Tibial artery (tissue), 4 donors: ENCODE measurements around the gene GOLM1.

ENCODE experiments used
- DNase-seq, 2 donors: peaks; one replicate each; pipeline ENCODE4 v3.0.0-alpha.2; 2019
- H3K27ac ChIP-seq, 2 donors: fragments of 200-600 bp; sonication (generic) in 1 of 2; 1 replicate in 1 of 2; 2 replicates in 1 of 2; pipeline ENCODE4 v1.5.1; 2018 to 2019; ENCODE audit warnings: mild to moderate bottlenecking in 1 of 2
- H3K27me3 ChIP-seq, 2 donors: fragments of 200-600 bp; sonication (generic) in 1 of 2; one replicate each; pipeline versions ENCODE4 v1.5.1 to v1.6.0; 2016 to 2019
- H3K36me3 ChIP-seq, 3 donors: fragments of 200-600 bp; sonication (generic) in 2 of 3; one replicate each; pipeline ENCODE4 v1.5.1; 2016 to 2019; ENCODE audit warnings: mild to moderate bottlenecking in 2 of 3
- H3K4me1 ChIP-seq, 4 donors: fragments of 200-600 bp; sonication (generic) in 2 of 4; 1 replicate in 3 of 4; 2 replicates in 1 of 4; pipeline ENCODE4 v1.5.1; 2016 to 2019
- H3K4me3 ChIP-seq, 2 donors: fragments of 200-600 bp; sonication (generic) in 1 of 2; 1 replicate in 1 of 2; 2 replicates in 1 of 2; pipeline ENCODE4 v1.5.1; 2018 to 2019; ENCODE audit warnings: mild to moderate bottlenecking in 2 of 2
- H3K9me3 ChIP-seq, 3 donors: fragments of 200-600 bp; sonication (generic) in 1 of 3; one replicate each; pipeline ENCODE4 v1.5.1; 2016 to 2019
- intact Hi-C: fragments of 100-400 bp; cut with DNase I; formaldehyde crosslinking; loops from one replicate; pipeline ENCODE4 v1.15.0; 2023; ENCODE audit warnings: low total_unique reads
- TF ChIP-seq, protein P1 (sequence below), 2 experiments: fragments of 200-600 bp in 1 of 2; fragments of 450-650 bp in 1 of 2; IDR thresholded peaks; one replicate each; pipeline ENCODE4 v1.5.1; 2017 to 2019; ENCODE audit warnings: antibody characterized with exemption in 2 of 2, mild to moderate bottlenecking in 1 of 2, moderate library complexity in 1 of 2

GOLM1 gene

DNA sequence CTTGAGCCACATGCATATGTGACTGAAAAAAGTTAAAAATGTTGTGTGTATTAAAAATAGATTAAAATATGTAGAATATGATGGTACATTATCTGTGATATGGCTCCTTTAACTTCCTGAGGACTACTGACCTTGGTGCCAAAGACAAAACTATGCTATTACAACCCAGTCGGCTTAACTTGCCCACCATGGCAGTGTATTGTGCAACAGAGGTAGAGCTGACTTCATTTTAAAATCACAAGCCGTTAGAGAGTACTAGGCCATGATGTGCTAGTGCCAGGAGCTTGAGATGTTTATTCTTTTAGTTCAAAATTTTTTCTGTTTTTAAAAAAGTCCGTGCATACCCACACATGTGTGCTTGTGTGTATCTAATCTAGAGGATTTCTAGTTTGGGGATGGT is 112.1 kb downstream of the GOLM1 start:
- Histone ChIP-seq H3K36me3 (peaks cover 13 to 29% (median 14%) of the 10 kb centered on the region in 3 donors), H3K27ac (no peak overlapping the region), H3K4me3 (no peak overlapping the region), H3K9me3 (no peaks in the 10 kb centered on the region), H3K4me1 (no peaks in the 10 kb centered on the region), H3K27me3 (no peaks in the 10 kb centered on the region)
- intact Hi-C loops: no loop called here
- TF ChIP-seq, protein P1, sequence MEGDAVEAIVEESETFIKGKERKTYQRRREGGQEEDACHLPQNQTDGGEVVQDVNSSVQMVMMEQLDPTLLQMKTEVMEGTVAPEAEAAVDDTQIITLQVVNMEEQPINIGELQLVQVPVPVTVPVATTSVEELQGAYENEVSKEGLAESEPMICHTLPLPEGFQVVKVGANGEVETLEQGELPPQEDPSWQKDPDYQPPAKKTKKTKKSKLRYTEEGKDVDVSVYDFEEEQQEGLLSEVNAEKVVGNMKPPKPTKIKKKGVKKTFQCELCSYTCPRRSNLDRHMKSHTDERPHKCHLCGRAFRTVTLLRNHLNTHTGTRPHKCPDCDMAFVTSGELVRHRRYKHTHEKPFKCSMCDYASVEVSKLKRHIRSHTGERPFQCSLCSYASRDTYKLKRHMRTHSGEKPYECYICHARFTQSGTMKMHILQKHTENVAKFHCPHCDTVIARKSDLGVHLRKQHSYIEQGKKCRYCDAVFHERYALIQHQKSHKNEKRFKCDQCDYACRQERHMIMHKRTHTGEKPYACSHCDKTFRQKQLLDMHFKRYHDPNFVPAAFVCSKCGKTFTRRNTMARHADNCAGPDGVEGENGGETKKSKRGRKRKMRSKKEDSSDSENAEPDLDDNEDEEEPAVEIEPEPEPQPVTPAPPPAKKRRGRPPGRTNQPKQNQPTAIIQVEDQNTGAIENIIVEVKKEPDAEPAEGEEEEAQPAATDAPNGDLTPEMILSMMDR (IDR thresholded peaks at IDR 0.05): no peak
- no peak for DNase-seq

DNA sequence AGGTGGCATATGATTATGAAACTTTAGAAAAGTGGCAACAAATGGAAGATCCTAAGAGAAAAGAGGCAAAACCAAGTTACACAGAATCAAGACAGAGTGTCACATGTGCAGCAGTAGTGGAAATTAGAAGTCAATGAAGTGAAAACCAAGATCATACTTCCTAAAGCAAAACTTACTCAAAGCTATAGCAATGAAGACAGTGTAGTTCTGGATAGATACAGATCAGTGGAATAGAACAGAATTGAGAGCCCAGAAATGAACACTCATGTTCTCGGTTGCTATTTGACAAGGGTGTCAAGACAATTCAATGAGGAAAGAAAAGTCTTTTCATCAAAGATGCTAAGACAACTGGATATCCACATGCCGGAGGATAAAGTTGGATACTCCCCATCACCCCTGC is 114.9 kb downstream of the GOLM1 start:
- Histone ChIP-seq H3K36me3 (peaks cover 25 to 39% (median 25%) of the 10 kb centered on the region in 3 donors), H3K4me3 (no peak overlapping the region), H3K9me3 (no peaks in the 10 kb centered on the region), H3K27ac (no peak overlapping the region), H3K4me1 (no peaks in the 10 kb centered on the region), H3K27me3 (no peaks in the 10 kb centered on the region)
- TF ChIP-seq, protein P1 (IDR thresholded peaks at IDR 0.05): no peak
- DNase-seq: no peak
- intact Hi-C loops: no loop called here

DNA sequence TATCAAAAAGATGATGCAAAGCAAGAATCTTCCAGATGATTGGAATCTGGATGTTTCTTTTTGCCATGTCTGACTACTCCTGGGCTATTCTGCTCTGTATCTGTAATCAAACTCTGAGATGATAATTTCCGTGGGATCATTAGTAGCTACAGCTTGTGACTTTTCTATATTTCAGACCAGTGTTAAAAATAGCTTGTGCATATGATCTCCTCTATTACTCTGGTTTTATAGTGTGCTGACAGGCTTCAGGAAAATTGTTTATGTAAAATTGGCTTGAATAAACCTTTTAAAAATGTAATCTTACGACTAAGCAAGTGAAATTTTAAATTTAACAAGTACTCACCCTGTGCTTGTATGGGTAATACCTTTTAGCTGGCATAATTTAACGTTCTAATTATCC is 118.0 kb downstream of the GOLM1 start:
- no peak for DNase-seq
- no peaks in the 10 kb centered on the region for H3K9me3 ChIP-seq
- TF ChIP-seq, protein P1 (IDR thresholded peaks at IDR 0.05): no peak
- peaks cover 35 to 58% (median 43%) of the 10 kb centered on the region in 3 donors for H3K36me3 ChIP-seq
- H3K4me1 ChIP-seq: no peaks in the 10 kb centered on the region
- no peak overlapping the region for H3K4me3 ChIP-seq
- H3K27ac ChIP-seq: no peak overlapping the region
- intact Hi-C loops: no loop called here
- no peaks in the 10 kb centered on the region for H3K27me3 ChIP-seq

DNA sequence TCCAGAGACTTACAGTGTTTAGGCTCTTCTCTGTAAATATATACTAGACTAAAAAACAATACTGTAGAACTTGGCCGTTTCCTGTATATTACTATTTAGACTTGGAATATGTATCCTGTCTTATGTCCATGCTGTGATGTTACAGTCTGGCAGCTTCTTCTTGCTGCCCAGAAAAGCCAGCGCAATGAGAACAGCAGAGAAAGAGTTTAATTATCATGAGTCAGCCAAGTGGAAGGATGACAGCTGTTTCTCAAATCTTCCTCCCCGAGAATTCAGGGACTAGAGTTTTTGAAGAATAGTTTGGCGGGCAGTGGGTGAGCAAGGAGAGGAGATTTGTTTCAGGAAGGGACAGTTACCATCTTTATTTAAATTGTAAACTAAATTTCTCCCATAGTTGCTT is 120.9 kb downstream of the GOLM1 start:
- H3K4me1 ChIP-seq: no peaks in the 10 kb centered on the region
- no peak overlapping the region for H3K27ac ChIP-seq
- H3K27me3 ChIP-seq: no peaks in the 10 kb centered on the region
- TF ChIP-seq, protein P1 (IDR thresholded peaks at IDR 0.05): no peak
- DNase-seq: no peak
- intact Hi-C loops: no loop called here
- no peaks in the 10 kb centered on the region for H3K9me3 ChIP-seq
- H3K4me3 ChIP-seq: no peak overlapping the region
- peaks cover 34 to 65% (median 49%) of the 10 kb centered on the region in 3 donors for H3K36me3 ChIP-seq
